SIG-M5 (cell line): Measurements from ENCODE around the gene PRSS53.

Experiments used
- DNase-seq: peaks from one replicate; lab custom pipeline; 2025; lab: John Stamatoyannopoulos, UW

Gene PRSS53

DNA sequence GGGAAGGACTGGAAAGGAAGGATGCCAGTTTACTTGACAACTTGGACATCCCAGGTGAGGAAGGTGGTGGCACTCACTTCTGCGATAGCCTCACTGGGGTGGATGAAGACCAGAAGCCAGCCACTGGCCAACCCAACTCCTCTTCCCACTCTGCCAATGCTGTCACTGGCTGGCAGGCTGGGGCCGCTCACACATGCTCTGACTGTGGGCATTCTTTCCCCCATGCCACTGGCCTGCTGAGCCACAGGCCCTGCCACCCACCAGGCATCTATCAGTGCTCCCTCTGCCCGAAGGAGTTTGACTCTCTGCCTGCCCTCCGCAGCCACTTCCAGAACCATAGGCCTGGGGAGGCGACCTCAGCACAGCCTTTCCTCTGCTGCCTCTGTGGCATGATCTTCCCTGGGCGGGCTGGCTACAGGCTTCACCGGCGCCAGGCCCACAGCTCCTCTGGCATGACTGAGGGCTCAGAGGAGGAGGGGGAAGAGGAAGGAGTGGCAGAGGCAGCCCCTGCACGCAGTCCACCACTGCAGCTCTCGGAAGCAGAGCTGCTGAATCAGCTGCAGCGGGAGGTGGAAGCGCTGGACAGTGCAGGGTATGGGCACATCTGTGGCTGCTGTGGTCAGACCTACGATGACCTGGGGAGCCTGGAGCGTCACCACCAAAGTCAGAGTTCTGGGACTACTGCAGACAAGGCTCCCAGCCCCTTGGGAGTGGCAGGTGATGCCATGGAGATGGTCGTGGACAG lies 10.0 kb downstream of the PRSS53 start:
- no peak for DNase-seq

DNA sequence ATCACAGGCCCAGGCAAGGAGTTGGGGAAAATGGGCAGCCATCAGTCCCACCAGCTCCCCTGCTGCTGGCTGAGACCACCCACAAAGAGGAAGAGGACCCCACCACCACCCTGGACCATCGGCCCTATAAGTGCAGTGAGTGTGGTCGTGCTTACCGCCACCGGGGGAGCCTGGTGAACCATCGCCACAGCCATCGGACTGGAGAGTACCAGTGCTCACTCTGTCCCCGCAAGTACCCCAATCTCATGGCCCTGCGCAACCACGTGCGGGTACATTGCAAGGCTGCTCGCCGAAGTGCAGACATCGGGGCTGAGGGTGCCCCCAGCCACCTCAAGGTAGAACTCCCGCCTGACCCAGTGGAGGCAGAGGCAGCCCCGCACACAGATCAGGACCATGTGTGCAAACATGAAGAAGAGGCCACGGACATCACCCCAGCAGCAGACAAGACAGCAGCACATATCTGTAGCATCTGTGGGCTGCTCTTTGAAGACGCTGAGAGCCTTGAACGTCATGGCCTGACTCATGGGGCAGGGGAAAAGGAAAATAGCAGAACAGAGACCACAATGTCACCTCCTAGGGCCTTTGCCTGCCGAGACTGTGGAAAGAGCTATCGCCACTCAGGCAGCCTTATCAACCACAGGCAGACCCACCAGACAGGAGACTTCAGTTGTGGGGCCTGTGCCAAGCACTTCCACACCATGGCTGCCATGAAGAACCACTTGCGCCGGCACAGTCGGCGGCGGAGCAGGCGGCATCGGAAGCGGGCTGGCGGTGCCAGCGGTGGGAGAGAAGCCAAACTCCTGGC lies 10.9 kb downstream of the PRSS53 start:
- no peak for DNase-seq

DNA sequence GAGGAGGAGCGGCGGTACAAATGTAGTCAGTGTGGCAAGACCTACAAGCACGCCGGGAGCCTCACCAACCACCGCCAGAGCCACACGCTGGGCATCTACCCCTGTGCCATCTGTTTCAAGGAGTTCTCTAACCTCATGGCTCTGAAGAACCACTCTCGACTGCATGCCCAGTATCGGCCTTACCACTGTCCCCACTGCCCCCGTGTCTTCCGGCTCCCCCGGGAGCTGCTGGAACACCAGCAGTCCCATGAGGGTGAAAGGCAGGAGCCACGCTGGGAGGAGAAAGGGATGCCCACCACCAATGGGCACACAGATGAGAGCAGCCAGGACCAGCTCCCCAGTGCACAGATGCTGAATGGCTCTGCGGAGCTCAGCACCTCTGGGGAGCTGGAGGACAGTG lies 11.7 kb downstream of the PRSS53 start:
- no peak for DNase-seq

- no peak for DNase-seq
Observed at GRCh38 chr16:31076319-31076718, 12.4 kb downstream of the PRSS53 start.

DNA sequence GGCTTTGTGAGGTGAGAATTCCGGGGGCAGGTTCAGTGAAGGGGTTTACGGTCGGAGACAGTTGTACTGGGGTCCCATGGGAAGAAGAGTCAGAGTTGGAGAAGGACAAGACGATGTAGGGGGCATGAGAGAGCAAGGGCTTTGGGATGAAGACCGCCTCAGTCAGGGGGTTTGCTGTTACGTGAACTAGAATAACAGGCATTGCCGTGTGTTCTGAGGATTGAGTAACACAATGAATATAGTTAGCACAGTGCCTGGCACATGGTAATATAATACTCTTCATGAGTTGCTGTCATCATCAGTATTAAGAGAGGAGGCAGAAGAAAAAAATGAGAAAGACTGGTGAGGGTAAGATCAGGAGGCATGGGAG lies 13.9 kb downstream of the PRSS53 start:
- no peak for DNase-seq

DNA sequence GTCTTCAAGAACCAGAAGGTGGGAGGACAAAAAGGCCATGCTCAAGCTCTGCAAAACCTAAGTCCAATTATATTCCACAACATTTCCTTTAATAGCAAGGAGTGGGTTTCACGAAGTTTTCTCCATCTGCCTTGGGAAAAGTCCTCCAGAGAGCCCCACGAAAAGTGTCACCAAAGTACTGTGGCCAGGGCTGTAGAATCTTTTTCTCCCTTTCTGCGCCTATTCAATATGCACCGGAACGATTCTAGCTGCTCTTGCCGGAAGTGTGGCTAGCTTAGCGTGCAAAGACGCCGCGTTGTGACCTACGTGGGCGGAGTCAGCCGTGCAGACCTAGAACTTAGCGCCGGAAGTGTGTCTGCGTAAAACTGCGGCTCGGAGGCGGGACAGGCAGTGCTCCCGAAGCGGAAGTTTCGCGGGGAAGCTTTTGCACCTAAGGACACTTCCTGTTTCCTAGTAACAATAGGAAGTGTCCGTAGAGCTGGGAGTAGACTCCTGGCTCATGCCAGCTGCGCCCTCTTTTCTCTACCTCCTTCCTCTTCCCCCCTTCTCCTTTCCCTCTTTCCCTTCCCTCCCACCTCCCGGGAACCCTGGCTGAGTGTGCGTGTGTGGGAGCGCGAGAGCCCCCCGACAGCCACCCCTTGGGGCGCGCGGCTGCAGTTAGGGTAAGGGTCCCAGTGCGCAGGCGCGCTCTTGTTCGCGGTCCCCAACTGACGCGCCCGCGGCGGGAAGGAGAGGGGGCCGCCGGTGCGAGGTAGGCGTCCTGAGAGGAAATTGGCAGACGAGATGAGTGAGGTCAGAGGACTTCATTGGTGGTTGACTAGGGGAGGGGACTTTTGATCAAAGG lies 14.6 kb downstream of the PRSS53 start, which contains the start of the genes ZNF646 and ZNF668:
Gene ZNF646 (plus strand): TSS at position 453 of the 844 bp plus-strand sequence. CDS start 1,903 bp downstream, outside the sequence.
Gene ZNF668 (minus strand): TSS at position 271 of the 844 bp plus-strand sequence. CDS start 9,781 bp downstream, outside the sequence.
- DNase-seq = peak; percentile 94

GRCh38 chr16:31073142-31073969 lies 15.4 kb downstream of the PRSS53 start:
- DNase-seq = peak; percentile 37

DNA sequence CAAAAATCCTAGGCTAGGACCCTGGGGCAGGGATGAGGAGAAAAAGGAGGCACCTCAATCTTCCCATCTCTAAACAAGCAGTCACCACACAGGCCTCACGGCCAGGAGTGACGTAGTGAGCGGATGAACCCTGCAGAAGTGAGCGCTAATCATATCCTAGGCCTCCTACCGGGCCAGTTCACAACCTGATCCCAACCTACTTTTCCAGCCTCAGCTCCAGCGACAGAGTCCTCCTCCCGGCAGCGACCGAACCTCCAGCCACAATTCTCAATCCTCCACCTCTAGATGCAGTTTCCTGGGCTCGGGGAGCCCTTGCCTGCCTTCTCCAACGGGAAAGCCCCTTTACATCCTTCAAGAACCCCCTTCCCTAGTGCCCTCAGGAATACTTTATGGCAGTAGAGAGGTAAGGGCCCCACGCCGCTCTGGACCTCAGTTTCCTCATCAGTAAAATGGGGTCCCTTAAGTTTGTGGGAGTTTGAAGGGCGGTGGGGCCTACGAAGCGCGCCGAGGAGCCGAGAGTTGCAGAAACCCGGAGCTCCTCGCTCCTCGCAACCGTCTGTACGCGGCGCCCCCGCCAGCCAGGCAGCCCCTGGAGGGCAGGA lies 16.1 kb downstream of the PRSS53 start:
- DNase-seq = no peak

DNA sequence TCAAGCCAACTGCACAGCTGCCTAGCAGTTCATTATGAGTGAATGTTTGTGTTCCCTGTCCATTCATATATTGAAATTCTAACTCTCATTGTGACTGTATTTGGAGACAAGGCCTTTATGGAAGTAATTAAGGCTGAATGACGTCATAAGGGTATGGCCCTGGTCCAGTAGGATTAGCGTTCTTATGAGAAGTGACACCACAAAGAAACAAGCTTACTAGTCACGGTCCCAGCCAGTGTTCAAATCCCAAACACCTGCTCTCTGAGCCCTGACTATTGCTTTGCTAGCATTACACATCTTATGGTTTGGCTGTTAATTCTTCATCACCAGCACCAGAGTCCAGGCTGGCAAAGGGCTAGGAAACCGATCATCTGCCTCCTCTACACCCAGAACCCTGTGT lies 16.9 kb downstream of the PRSS53 start:
- DNase-seq = no peak

DNA sequence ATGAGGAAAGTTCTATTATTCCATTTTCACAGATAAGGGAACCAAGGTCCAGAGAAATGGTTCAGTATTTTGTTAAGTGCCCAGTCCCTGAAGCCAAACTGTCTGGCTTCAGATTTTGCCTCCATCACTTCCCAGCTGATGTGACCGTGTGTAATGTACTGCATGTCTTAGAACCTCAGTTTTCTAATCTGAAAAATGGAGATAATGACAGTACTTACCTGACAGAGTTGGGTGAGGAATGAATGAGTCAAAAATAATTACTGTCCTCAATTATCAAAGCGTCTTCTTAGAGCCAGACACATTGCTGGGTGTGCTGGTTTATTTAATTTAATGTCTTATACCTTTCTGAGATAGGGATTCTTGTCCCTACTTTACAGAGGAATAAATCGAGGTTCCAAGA lies 21.4 kb downstream of the PRSS53 start:
- no peak for DNase-seq

GRCh38 chr16:31064882-31065461 lies 23.8 kb downstream of the PRSS53 start:
- DNase-seq = no peak

DNA sequence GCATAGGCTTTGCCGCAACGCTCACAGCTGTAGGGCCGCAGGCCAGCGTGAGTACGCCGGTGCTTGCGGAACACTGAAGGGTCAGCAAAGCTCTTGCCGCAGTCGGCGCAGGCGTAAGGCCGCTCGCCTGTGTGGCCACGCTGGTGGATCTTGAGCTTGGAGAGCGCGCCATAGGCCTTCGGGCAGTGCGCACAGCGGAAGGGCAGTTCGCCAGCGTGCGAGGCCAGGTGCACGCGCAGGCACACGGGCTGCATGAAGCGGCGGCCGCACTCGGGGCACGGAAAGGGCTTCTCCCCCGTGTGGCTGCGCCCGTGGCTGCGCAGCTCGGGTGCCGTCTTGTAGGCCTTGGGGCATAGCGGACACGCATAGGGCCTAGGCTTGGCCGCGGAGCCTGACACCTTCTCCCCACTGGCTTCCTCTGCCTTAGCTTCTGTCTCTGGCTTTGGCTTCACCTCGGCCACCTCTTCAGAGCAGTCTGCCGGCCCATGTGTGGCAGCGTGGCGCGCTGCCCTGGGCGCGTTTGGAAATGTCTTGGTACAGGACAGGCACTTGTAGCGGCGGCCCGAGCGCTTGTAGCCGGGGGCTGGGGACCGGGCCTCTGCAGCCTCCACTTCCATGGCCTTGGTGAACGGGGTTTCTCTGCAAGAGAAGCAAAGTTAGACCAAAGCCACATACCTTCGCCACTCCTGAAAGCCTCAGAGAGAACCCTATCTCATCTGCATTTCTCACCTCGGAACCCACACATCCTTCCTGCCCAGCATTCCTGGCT lies 24.7 kb downstream of the PRSS53 start:
- DNase-seq = no peak

- DNase-seq = no peak
Observed at GRCh38 chr16:31063495-31063842, 25.3 kb downstream of the PRSS53 start.

- DNase-seq = no peak
Observed at GRCh38 chr16:31061813-31062440, 26.8 kb downstream of the PRSS53 start.

- no peak for DNase-seq
Observed at GRCh38 chr16:31061126-31061812, 27.5 kb downstream of the PRSS53 start.

DNA sequence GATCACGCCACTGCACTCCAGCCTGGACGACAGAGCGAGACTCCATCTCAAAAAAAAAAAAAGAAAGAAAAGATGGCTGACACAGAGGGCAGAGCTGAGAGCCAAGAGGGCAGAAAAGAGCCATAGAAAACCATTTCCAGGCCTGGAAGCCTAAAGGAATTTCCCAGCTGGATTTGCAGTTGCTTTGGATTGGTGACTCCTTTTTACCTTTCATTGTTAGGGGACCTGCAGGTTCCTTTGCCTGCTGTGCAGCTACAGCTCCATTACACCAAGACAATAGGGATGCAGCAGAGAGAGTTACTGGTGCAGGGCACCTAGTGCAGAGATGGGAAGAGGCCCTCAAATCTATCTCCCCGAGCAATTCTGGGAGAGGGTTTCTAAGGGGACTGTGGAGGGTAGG lies 33.1 kb downstream of the PRSS53 start:
- DNase-seq = no peak

- DNase-seq = no peak
Observed at GRCh38 chr16:31052114-31052513, 36.6 kb downstream of the PRSS53 start.

DNA sequence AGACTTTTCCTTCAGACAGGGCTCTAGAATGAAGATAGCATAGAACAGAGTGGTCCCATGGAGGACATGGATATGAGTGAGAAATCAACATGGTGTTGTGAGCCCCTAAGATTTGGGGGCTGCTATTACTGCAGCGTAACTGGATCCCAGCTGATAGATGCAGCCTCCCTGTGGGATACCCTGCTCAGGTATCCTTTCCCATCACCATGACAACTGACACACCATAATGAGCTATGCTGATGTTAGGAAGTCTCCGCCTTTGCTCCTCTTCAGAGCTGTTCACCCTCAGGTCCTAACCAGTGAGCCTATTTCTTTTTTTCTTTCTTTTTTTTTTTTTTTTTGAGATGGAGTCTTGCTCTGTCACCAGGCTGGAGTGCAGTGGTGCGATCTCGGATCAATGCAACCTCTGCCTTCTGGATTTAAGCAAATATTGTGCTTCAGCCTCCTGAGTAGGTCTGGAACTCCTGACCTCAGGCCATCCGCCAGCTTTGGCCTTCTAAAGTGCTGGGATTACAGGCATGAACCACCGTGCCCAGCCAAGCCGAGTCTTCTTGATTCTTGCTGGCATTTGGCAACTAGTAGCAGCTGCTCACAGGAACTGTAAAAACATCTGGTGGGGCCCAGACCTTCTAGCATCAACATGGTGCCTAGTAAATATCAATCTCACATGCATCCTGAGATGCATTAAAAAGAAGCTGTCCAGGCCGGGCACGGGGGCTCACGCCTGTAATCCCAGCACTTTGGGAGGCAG lies 38.3 kb downstream of the PRSS53 start:
- DNase-seq = no peak
